ENCODE measurements around the gene STX3.
"Not testable (repeated sequence)": the region's sequence is repeated elsewhere in the genome, so short reads cannot be mapped to it uniquely, and the experiment has no call there.

STX3 gene

DNA sequence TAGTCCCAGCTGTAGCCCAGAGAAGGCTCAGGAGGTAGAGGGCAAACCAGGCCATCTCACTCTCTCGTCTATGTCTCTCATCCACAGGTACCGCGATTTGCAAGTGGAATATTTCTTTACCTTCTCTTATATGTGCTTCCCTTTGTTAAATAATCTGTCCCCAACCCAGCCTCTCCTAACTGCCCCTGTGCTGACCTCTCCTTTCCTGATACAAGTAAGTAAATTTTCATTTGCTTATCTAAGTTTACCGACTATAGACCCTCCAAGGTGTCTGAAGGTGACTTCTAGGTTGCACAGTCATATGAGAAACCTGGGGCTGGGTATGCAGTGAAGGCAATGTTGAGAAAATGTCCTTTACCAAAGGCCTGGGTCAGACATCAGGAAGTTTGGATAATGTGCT is 90.2 kb downstream of the STX3 start, which contains the start of gene CBLIF:
TSS of gene CBLIF (minus strand) at position 101 of the 400 bp plus-strand sequence. CDS start at position 55, 46 bp downstream.
- DNase-seq = no peak

DNA sequence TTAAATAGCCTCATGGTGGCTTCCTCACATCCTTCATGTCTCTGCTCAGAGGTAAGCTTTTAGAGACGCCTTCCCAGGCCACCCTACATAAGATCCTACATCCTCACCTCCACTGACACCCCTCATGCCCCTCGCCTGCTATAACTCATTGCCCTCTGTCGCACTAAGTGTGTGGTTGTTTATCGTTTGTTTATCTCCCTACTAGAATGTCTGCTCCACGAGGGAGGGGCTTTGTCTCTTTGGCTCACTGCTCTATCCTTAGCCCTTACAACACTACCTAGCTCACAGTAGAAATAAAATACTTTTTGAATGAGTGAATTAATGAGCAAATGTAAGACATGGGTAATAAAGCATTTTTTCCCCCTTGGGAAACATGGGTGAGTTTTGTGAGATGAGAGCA is 91.4 kb downstream of the STX3 start:
- DNase-seq = no peak

DNA sequence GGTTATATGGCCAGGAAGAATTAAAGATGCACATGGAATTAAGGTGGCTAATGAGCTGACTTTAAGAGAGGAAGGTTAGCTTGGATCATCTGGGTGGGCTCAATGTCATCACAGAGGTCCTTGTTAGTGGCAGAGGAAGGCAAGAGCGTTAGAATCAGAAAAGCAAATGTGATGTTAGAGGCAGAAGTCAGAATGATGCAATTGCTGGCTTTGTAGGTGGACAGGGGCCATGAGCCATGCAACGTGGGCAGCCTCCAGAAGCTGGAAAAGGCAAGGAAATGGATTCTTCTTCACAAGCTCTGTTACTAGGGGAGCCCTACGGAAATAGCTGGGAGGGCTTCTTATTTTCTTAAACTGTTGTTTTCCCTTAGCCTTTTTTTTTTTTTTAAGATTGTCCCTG is 92.5 kb downstream of the STX3 start:
- DNase-seq = no peak

DNA sequence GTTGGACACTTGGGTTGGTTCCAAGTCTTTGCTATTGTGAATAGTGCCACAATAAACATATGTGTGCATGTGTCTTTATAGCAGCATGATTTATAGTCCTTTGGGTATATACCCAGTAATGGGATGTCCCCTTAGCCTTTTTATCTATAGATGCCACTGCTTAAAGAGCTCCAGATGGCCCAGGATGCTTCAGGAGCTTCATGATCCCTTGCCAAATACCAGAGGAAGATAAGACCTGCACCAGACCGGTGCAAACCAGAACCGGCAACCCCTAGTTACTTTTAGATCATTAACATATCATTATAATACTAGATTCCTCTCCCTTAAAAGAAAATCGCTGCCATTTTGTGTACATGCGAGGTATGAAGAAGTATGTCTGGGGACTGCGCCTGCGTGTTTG is 93.3 kb downstream of the STX3 start:
- DNase-seq = not testable (repeated sequence)

DNA sequence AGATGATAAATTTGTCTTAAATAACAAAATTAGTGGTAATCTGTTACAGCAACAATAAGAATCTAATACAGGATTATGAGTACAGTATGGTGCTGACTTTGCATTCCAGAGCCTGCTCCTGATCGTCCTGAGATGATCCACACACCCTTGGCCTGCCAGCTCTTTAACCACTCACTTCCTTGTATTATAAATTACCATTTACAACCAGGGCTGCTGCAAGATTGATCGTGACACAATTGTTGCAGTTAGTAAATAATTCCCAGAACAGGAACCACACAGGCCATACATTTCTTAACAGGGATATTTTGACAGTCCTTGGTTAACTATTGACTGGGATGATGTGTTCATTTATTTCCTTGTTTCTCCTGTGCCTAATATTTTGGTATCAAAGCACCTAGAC is 94.0 kb downstream of the STX3 start:
- DNase-seq = no peak

DNA sequence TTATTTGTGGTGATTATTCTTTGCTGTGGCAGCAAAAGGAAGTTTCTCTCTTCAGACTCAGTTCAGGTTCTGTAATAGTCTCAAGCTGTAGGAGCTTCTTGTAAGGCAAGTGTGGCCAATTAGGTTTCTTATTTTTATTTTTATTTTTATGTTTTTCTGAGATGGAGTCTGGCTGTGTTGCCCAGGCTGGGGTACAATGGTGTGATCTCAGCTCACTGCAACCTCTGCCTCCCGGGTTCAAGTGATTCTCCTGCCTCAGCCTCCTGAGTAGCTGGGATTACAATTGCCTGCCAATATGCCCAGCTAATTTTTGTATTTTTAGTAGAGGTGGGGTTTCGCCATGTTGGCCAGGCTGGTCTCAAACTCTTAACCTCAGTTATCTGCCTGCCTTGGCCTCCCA is 94.4 kb downstream of the STX3 start:
- not testable (repeated sequence) for DNase-seq

DNA sequence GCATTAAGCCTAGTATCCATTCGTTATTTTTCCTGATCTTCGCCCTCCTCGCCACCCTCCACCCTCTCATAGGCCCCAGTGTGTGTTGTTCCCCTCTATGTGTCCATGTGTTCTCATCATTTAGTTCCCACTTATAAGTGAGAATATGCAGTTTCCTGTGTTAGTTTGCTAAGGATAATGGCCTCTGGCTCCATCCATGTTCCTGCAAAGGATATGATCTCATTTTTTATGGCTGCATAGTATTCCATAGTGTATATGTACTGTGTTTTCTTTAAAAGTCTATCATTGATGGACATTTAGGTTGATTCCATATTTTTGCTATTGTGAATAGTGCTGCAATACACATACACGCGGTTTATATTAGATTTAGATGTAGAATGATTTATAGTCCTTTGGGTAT is 96.2 kb downstream of the STX3 start:
- DNase-seq = not testable (repeated sequence)

DNA sequence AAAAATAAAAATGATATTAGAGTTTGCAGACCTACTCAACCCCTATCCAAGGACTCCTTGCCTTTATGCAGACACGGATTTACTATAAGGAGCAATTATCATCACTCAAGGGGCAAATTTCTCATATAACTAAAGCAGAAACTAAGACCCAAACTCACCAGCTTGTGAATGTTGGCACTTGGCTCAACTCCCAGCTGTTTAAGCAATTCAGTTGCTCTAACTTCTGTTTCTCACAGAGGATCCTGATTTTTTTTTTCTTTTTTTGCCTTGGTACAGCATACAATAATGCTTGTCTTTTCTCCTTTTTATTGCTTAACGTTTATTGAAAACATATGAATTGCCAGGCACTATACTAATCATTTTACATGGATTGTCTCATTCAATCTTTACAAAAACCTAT is 99.7 kb downstream of the STX3 start:
- no peak for DNase-seq

Measured in C1 segment of cervical spinal cord (tissue), 14 donors.